NCI-H82 (cell line): Measurements from ENCODE around the gene CLPX.
"Not testable (repeated sequence)": the region's sequence is repeated elsewhere in the genome, so short reads cannot be mapped to it uniquely, and the experiment has no call there.

ENCODE experiments used
- DNase-seq: peaks from one replicate; lab custom pipeline; 2025; lab: John Stamatoyannopoulos, UW

Gene CLPX

GRCh38 chr15:65184868-65185717, at the start of gene CLPX:
CLPX (minus strand) TSS chr15:65185342; CDS start chr15:65185153, 189 bp downstream.
- DNase-seq: peak; percentile 96

GRCh38 chr15:65233696-65234095, 48.6 kb upstream of the CLPX start:
- no peak for DNase-seq

DNA sequence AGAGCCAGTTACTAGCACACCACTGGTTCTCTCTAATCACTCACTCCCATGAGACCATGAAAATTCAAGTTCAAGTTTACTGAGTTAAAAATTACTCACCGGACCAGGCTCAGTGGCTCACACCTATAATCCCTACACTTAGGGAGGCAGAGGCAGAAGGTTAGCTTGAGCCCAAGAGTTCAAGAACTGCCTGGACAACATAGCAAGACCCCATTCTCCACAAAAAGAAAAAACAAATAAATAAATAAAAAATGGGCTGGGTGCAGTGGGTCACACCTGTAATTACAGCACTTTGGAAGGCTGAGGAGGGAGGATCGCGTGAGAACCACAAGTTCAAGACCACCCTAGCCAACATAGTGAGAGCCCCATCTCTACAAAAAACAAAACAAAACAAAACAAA, 47.4 kb upstream of the CLPX start:
- no peak for DNase-seq

- DNase-seq: no peak
These were observed 46.2 kb upstream of the CLPX start for GRCh38 chr15:65231306-65231705.

DNA sequence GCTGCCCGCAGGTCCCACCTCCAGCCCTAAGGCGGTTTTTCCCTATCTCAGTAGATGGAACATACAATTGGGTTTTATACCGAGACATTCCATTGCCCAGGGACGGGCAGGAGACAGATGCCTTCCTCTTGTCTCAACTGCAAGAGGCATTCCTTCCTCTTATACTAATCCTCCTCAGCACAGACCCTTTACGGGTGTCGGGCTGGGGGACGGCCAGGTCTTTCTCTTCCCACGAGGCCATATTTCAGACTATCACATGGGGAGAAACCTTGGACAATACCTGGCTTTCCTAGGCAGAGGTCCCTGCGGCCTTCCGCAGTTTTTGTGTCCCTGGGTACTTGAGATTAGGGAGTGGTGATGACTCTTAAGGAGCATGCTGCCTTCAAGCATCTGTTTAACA, 41.8 kb upstream of the CLPX start:
- not testable (repeated sequence) for DNase-seq

DNA sequence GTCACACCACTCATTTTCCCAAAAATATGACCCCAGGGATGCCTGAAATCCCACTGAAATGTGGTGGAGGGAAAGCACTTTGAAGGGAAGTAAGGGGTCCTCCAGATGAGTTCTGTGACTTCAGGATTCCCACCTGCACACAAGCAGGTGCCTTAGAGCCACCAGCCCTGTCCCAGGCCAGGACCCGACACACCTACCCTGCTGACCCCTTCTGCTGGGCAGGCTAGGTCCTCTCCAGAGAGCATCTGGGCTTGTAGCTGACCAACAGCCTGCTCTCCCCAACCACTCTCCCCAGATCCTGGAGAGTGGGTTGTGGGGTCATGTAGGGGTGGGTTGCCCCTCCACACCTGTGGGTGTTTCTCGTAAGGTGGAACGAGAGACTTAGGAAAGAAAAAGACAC, 41.1 kb upstream of the CLPX start:
- no peak for DNase-seq

DNA sequence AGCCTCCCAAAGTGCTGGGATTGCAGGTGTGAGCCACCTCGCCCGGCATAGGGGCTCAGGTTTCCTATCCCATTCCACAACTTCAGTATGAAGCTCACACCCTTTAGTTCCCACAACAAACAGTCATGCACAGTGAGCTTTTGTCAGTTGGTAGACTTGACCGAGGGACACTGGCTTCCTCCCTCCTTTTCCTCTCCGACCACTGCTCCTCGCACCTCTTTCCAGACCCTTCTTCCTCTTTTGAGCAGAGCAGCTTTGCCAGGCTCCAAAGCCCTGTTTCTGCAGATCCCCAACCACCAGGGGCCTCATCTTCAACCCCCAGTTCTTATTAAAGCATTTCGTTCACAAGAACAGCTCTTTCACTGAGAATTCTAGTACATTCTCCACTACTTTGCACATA, 38.9 kb upstream of the CLPX start:
- DNase-seq: no peak

DNA sequence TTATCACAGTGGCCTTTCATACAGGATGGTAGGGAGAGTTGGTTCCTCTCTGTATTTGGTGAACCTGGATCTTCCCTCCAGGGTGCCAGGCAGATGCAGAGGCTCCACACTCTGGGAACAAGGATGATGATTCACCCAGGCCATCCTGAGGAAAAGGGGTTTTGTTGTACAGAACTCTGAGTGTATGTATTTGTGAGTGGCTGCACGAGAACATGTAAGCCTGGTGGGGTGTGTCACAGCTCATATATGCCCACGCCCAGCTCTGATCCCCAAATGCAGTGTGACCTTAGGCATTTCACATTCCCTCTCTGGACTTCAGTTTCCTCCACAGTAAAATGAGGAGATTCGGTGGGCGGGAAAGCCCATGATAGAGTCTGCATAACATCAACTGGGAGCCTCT, 37.7 kb upstream of the CLPX start:
- no peak for DNase-seq

GRCh38 chr15:65221697-65222096, 36.6 kb upstream of the CLPX start:
- no peak for DNase-seq

- DNase-seq: no peak
These were observed 34.0 kb upstream of the CLPX start for GRCh38 chr15:65219137-65219536.

DNA sequence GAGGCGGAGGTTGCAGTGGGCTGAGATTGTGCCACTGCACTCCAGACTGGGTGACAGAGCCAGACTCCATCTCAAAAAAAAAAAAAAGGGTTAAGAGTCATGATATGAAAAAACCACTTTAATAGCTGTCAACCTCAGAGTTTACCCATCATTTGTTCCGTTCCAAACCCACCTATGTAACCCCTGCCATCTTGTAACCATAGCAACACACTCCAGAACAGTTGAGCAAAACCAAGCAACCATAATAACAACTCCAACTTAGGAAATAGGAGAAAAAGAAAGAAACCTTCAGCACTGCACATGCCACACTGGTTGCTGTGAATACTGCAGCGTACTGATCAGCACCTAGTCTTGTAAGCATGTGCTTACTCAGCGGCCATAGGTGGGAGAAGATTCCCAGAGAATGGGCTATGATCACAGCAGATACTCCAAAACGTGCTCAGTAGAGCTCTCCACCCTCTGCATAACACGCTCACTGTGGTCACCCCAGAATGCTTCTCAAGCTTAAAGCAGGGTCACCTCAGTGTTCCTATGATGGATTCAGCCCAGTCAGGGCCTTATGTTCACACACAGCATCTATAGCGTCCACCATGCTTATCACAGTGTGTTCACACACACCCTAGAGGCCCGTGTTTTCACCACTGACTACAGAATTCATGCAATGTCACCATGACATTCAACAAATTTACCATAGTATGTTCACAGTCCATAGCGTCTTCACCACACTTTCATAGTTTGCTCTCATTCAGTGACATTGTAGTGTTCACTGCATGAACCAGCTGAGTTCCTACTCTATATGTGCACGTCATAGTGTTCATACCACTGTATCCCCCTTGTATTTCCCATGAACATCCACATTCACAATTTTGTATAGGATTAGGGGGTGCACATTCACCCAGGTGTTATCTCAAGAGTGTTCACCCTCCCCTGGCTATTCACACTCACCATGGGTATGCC, 32.7 kb upstream of the CLPX start:
- DNase-seq: no peak

- no peak for DNase-seq
These were observed 30.4 kb upstream of the CLPX start for GRCh38 chr15:65215496-65215895.

DNA sequence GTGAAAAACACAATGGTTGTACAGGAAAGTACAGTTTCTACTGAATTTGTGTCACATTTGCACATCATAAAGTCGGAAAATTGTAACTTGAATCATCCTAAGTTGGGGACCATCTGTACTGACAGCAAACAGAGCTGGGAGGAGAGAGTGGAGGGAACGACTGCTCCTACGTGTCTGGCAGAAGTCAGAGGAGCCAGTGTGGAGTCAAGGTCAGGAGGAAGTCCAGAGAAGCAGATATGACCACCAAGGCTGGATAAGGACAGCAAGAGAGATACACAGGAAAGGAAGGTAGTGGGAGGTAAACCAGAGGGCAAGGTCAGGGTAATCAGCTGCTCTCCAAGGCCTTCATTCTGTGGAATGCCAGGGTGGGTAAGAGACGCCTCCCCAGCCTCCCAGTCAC, 28.9 kb upstream of the CLPX start:
- DNase-seq: no peak

DNA sequence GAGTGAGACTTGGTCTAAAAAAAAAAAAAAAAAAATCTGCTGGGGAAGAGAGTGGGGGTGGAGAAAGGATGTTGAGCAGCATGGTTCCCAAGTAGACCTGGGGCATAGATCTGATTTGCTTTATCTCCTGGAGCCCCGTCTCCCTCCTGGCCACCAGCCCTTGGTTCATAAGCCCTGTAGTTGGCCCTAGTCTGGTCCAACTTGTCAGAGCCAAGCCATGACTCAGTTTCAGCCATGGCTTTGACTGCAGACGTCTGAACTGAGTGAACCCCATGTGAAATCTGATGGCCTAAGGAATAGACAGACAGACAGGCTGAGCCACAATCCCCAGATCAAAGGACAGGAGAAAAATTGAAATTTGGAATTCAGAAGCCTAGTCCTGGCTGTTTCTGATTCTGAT, 28.1 kb upstream of the CLPX start:
- DNase-seq: no peak

- DNase-seq: peak; percentile 62
These were observed 27.0 kb upstream of the CLPX start for GRCh38 chr15:65212097-65212496.

GRCh38 chr15:65211482-65211982, 26.4 kb upstream of the CLPX start:
- DNase-seq: peak; percentile 68

DNA sequence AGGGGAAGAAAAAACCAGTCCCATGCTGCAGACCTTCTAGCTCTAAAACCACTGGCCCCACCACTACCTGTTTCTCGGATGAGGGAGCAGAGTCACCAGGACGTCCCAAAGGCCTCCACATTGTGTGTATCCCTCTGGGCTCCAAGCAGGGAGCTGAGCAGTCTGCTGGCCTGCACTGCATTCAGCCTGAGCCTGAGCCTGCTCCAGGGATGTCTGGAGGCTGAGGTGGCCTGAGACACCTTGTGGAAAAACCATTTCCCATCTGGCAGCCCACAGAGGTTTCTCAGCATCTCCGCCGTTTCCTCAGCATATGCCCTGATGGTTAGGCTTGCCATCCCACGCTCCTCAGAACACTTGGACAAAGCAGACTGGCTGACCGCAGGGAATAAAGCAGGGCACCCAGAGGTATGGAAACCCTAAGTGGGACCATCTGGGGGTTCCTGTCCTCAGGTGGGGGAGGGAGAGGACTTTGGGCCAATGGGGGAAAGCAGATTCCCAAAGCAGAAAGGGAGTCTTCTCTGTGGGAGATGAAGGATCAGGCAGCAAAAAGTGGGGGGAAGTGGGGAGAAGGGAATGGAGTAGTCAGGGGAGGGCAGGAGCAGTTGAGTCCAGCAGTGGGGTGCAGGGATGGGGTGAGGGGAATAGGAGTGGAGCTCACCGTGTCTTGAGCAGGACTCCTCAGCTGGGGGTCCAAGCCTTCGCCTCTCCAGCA, 25.8 kb upstream of the CLPX start, which contains the start of gene CILP:
CILP (minus strand) TSS at position 704 of the 712 bp plus-strand sequence. CDS start 1,718 bp downstream, outside the sequence.
- peak; percentile 18 for DNase-seq

DNA sequence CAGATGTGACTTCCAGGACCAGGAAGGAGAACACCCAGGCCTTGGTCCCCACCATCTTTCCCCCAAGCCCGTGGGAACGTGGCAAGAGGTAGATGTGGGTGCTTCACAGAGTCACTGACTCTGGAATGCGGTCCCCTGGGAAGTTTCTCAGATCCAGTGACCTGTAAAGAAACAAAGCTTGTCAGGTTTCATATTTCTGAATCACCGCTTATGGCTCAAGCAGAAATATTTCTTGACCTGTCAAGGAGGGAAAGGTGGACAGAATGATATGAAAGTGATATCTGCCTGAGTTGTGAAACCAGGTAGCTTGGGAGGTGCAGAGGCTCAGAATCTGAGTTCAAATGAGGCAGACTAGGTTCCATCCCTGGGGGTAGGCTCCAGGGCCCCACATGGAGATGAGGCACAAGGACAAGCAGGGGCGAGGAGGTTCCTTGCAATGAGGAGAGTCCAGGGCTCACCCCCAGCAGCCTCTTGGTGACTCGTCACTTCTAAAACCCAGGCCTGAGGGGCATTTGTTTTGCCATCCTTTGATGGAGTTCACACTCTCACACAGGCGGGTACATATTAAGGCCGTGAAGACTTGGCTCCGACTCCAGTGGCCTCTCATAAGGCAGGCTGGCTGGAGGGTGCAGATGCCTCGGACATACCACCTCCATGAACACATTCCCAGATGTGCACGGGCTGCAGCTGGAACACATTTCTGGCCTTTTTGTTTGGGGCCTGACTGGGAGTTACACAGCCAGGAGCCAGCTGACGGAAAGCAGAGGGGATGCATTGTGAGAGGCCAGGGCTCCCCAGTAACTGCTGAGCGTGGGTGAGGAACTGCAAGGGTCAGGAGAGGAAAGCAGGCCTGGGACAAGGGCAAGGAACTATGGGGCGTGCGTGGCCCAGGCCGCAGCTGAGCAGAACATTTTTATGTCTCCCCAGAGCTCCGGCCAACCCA, 24.8 kb upstream of the CLPX start:
- DNase-seq: no peak

- peak; percentile 96 for DNase-seq
These were observed 23.5 kb upstream of the CLPX start for GRCh38 chr15:65208647-65209046.

- no peak for DNase-seq
These were observed 22.2 kb upstream of the CLPX start for GRCh38 chr15:65207280-65207840.
